K562 treated with DMSO at 1 percent for 4 hours (cell line): ENCODE measurements around the gene ZNF48. TPM values are rescaled to one million over a fixed set of nuclear protein-coding genes. Genes with fewer than 3 reads are reported as not detected.

Source experiments
- total RNA-seq: library from RNA; unstranded; fragments of 300-600 nt; gene quantifications from 2 replicates; pipeline ENCODE4 v1.2.3, GENCODE V29; 2022; ENCODE audit not compliant: insufficient read depth

The ZNF48 gene
- 5.8 and 10.6 TPM in 2 replicates for total RNA-seq

GRCh38 chr16:30395155-30395991 lies at the start of gene ZNF48:
ZNF48 (plus strand) TSS chr16:30395420; CDS start chr16:30395795, 375 bp downstream.

DNA sequence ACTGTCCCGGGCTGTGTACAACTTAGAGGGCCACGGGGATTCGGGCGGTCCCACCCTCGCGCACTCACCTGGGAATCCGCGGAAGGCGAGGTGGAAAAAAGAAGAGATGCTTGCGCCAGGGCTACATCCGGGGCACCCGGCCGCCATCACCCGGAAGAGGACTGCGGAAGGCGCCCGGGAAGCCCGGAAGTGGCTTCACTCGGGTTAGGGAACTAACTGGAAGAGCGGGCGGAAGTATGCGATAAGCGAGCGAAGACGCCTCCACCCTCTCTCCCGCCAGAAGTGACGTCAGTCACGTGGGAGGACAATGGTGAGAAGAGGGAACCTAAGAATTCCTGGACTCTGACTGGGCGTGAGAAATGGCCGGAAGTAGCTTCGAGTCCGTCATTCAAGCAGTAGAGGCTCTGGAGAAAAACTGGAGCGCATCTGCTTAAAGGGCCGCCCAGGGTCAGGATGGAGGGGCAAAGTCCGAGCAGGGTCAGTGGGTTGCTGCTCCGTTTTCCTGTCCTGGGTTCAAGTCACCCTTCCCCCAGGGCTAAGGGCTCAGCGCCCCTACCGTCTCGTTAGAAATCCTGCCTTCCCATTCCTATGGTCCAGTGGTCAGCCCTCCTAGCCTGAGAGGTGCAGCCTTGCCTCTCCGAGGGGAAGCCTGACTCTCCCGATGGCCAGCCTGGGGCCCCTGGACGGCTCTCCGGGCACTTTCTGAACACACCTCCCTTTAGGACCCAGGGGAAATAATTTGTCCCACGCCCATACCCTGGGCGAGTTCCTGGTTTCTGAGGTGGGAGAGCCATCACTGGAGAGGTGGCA lies 39.9 kb upstream of the ZNF48 start, which contains the start of gene CD2BP2:
CD2BP2 (minus strand) TSS at position 165 of the 810 bp plus-strand sequence. CDS start 627 bp downstream, outside the sequence.

GRCh38 chr16:30370456-30371247 lies 24.6 kb upstream of the ZNF48 start, which contains the start of gene TBC1D10B:
TBC1D10B (minus strand) TSS chr16:30370494; CDS start chr16:30370183, 311 bp downstream.

GRCh38 chr16:30374538-30374937 lies 20.7 kb upstream of the ZNF48 start, which contains the start of gene MYL11:
MYL11 (plus strand) TSS chr16:30374802; CDS start chr16:30374858, 56 bp downstream.

GRCh38 chr16:30382111-30382881 lies 12.9 kb upstream of the ZNF48 start, which contains the start of gene SEPTIN1:
SEPTIN1 (minus strand) TSS chr16:30382561; CDS start chr16:30382542, 19 bp downstream.

GRCh38 chr16:30407102-30407803 lies 12.0 kb downstream of the ZNF48 start, which contains the start of gene ZNF771:
ZNF771 (plus strand) TSS chr16:30407606; CDS start chr16:30408054, 448 bp downstream.

GRCh38 chr16:30429678-30430427 lies 34.6 kb downstream of the ZNF48 start, which contains the start of gene DCTPP1:
DCTPP1 (minus strand) TSS chr16:30430030; CDS start chr16:30429980, 50 bp downstream.

DNA sequence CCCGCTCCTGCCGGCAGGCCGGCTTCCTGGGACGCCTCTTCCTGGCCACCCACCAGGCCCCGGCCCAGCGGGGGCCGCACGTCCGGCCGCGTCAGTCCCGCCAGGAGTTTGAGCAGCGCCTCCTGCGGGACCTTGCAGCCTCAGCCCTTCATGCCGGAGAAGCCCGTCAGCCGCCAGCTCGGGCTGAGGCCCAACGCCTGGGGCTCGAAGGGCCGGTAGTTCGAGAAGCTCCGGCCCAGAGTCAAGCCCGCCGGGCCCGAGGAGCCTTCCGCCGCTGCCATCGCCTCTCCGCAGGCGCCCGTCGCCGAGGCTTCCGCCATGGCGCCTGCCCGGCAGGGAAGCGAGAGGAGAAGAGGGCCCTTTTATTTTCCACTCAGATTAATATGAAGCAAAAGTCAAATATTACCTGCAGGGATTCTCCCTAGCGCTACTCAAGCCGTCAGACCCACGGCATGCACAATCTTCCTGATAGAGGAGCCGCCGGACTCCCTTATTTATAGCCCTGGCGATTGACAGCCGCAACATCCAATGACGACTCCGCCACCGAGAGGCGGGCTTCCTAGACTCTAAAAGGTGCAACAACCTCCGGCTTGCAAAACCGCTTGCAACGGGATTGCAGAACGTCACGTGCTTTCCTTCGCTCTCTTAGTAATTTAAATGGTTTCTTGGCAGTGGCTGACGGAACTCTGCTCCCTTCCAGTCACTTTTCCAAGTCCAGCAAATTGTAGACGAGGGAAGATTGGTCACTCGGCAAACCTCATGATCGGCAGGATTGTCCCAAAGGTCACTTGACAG lies 50.4 kb downstream of the ZNF48 start, which contains the start of gene SEPHS2:
SEPHS2 (minus strand) TSS at position 467 of the 795 bp plus-strand sequence; CDS start at position 320, 147 bp downstream.

Other genes with a start within 250 kb of the ZNF48 start
- gene CORO1A, start 211.8 kb upstream of the ZNF48 start, total RNA-seq = 51.9 and 59.7 TPM in 2 replicates
- 33.4 and 66.9 TPM in 2 replicates for gene BOLA2B, start 201.8 kb upstream of the ZNF48 start, total RNA-seq
- gene SLX1A, start 201.5 kb upstream of the ZNF48 start, total RNA-seq = 66.3 and 70.6 TPM in 2 replicates
- gene SULT1A3, start 196.2 kb upstream of the ZNF48 start, total RNA-seq = 3.7 and 10.9 TPM in 2 replicates
- gene NPIPB13, start 146.9 kb upstream of the ZNF48 start, total RNA-seq = 2.5 and 3.8 TPM in 2 replicates
- gene CD2BP2, start 40.1 kb upstream of the ZNF48 start, total RNA-seq = 25.6 and 32.0 TPM in 2 replicates
- 44.5 and 53.6 TPM in 2 replicates for gene TBC1D10B, start 24.9 kb upstream of the ZNF48 start, total RNA-seq
- not detected in 2 replicates for gene MYL11, start 20.6 kb upstream of the ZNF48 start, total RNA-seq
- 1.9 and 2.4 TPM in 2 replicates for gene SEPTIN1, start 12.9 kb upstream of the ZNF48 start, total RNA-seq
- 9.1 and 10.3 TPM in 2 replicates for gene ZNF771, start 12.2 kb downstream of the ZNF48 start, total RNA-seq
- gene DCTPP1, start 34.6 kb downstream of the ZNF48 start, total RNA-seq = 49.1 and 53.8 TPM in 2 replicates
- 72.3 and 75.1 TPM in 2 replicates for gene SEPHS2, start 50.5 kb downstream of the ZNF48 start, total RNA-seq
- not detected in 2 replicates for gene ITGAL, start 77.3 kb downstream of the ZNF48 start, total RNA-seq
- 64.8 and 75.1 TPM in 2 replicates for gene ZNF768, start 131.1 kb downstream of the ZNF48 start, total RNA-seq
- gene ZNF747, start 139.4 kb downstream of the ZNF48 start, total RNA-seq = 0.63 and 1.3 TPM in 2 replicates
- gene ZNF764, start 163.0 kb downstream of the ZNF48 start, total RNA-seq = 3.2 and 6.6 TPM in 2 replicates
- 3.4 and 5.0 TPM in 2 replicates for gene ZNF688, start 176.3 kb downstream of the ZNF48 start, total RNA-seq
- 4.2 and 5.2 TPM in 2 replicates for gene ZNF785, start 190.3 kb downstream of the ZNF48 start, total RNA-seq
- gene ZNF689, start 215.0 kb downstream of the ZNF48 start, total RNA-seq = 10.6 and 11.7 TPM in 2 replicates